Activated T-helper 9 cell treated with anti-CD3 and anti-CD28 coated beads, Interleukin-2, amount 50 U/mL, for 16 hours (primary cell): ENCODE results near the gene MRGPRE.

Experiments
- DNase-seq: peaks from one replicate; pipeline ENCODE4 v3.0.0-alpha.2; 2020; ENCODE audit warnings: low read depth

MRGPRE gene

GRCh38 chr11:3178349-3178748 lies 53.9 kb downstream of the MRGPRE start:
- DNase-seq = no peak

GRCh38 chr11:3177931-3178330 lies 54.3 kb downstream of the MRGPRE start:
- DNase-seq = no peak
